OCI-LY3 (cell line): ENCODE data around the gene GULP1.

Source experiments
- H2AFZ ChIP-seq: fragments of 200-600, 300-600 bp; shearing (Covaris generic); 2 replicates; pipeline ENCODE4 v1.6.0; 2014; ENCODE audit warnings: antibody characterized with exemption, low read depth, low read length
- H3K27ac ChIP-seq: fragments of 200-600, 300-600 bp; sonication (generic); 2 replicates; pipeline ENCODE4 v1.5.1; 2014; ENCODE audit warnings: mild to moderate bottlenecking, low read length, moderate library complexity, mixed read lengths
- H3K27me3 ChIP-seq: fragments of 200-600, 300-600 bp; sonication (generic); 2 replicates; pipeline ENCODE4 v1.6.1; 2014; ENCODE audit warnings: low read depth, low read length, mixed read lengths
- H3K36me3 ChIP-seq: fragments of 200-600, 300-600 bp; sonication (generic); replicated peaks from 2 replicates; pipeline ENCODE3; 2014; ENCODE audit warnings: low read depth, low read length, mixed read lengths
- H3K4me1 ChIP-seq: fragments of 300-600, 200-600 bp; sonication (generic); 2 replicates; pipeline ENCODE4 v1.6.1; 2014; ENCODE audit warnings: low read length, mixed read lengths
- H3K4me2 ChIP-seq: fragments of 200-600, 300-600 bp; sonication (generic); 2 replicates; pipeline ENCODE4 v1.6.1; 2014; ENCODE audit warnings: low read length, mixed read lengths
- H3K4me3 ChIP-seq: fragments of 300-600, 200-600 bp; sonication (generic); 2 replicates; pipeline ENCODE4 v1.5.1; 2014; ENCODE audit warnings: antibody characterized with exemption, mild to moderate bottlenecking, low read length, moderate library complexity
- H3K79me2 ChIP-seq: fragments of 300-600, 200-600 bp; shearing (Covaris generic); 2 replicates; pipeline ENCODE4 v1.6.1; 2014; ENCODE audit warnings: mild to moderate bottlenecking, low read length, mixed read lengths
- H3K9ac ChIP-seq: fragments of 300-600, 200-600 bp; shearing (Covaris generic); 2 replicates; pipeline ENCODE4 v1.6.0; 2014; ENCODE audit warnings: mild to moderate bottlenecking, low read length, moderate library complexity
- H3K9me3 ChIP-seq: fragments of 200-600, 300-600 bp; shearing (Covaris generic); 2 replicates; pipeline ENCODE4 v1.6.1; 2014; ENCODE audit warnings: low read length, mixed read lengths; ENCODE audit not compliant: insufficient read depth
- H4K20me1 ChIP-seq: fragments of 200-600, 300-600 bp; sonication (generic); 2 replicates; pipeline ENCODE4 v1.6.1; 2016; ENCODE audit warnings: low read length, mixed read lengths; ENCODE audit not compliant: insufficient read depth
- EZH2phosphoT487 ChIP-seq: fragments of 200-600 bp; shearing (Covaris generic); IDR thresholded peaks from 2 replicates; pipeline ENCODE4 v1.6.1; 2018; ENCODE audit warnings: antibody characterized with exemption, mixed run types, low read depth
- TF ChIP-seq, protein P1 (sequence below): fragments of 200-600, 300-600 bp; sonication (generic); IDR thresholded peaks from 2 replicates; pipeline ENCODE4 v1.5.1; 2014; ENCODE audit warnings: antibody characterized with exemption, low read length, low read depth

The GULP1 gene

DNA sequence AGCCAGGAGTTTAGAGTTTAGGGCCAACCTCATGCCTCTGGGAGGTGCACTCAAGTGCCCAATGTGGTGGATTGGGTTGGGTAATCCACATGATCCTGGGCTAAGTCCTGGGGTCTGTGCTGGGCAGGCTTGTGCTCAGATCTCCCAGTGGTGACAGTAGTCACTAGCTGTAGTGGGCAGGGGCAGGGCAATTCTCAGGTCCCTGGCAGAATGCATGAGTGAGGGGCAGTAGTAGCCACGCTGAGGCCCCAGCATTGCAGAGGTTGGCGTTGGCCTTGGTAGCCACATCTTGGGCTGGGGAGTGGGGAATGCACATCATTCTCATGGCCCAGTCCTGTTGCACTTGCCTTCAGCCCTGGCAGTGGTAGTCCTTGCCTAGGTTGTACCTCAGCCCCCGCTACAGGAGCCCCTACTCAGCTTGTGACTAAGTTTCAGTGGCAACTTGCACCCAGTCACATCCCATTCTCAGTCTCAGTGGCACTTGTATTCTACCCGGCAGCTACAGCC lies 269.9 kb downstream of the GULP1 start:
- no peaks in the 10 kb centered on the region for H3K79me2 ChIP-seq
- H3K4me3 ChIP-seq = no peak overlapping the region
- H3K9ac ChIP-seq = no peak overlapping the region
- no peak for TF ChIP-seq EZH2phosphoT487
- TF ChIP-seq, protein P1, sequence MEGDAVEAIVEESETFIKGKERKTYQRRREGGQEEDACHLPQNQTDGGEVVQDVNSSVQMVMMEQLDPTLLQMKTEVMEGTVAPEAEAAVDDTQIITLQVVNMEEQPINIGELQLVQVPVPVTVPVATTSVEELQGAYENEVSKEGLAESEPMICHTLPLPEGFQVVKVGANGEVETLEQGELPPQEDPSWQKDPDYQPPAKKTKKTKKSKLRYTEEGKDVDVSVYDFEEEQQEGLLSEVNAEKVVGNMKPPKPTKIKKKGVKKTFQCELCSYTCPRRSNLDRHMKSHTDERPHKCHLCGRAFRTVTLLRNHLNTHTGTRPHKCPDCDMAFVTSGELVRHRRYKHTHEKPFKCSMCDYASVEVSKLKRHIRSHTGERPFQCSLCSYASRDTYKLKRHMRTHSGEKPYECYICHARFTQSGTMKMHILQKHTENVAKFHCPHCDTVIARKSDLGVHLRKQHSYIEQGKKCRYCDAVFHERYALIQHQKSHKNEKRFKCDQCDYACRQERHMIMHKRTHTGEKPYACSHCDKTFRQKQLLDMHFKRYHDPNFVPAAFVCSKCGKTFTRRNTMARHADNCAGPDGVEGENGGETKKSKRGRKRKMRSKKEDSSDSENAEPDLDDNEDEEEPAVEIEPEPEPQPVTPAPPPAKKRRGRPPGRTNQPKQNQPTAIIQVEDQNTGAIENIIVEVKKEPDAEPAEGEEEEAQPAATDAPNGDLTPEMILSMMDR = no peak
- no peaks in the 10 kb centered on the region for H3K9me3 ChIP-seq
- H3K27ac ChIP-seq = no peak overlapping the region
- no peak overlapping the region for H2AFZ ChIP-seq
- no peak overlapping the region for H3K4me2 ChIP-seq
- no peaks in the 10 kb centered on the region for H4K20me1 ChIP-seq
- H3K27me3 ChIP-seq = no peaks in the 10 kb centered on the region
- no peaks in the 10 kb centered on the region for H3K36me3 ChIP-seq
- no peaks in the 10 kb centered on the region for H3K4me1 ChIP-seq

- TF ChIP-seq EZH2phosphoT487 = no peak
- TF ChIP-seq, protein P1 = no peak
- H3K9me3 ChIP-seq = no peaks in the 10 kb centered on the region
- H2AFZ ChIP-seq = no peak overlapping the region
- no peak overlapping the region for H3K4me3 ChIP-seq
- no peaks in the 10 kb centered on the region for H3K27me3 ChIP-seq
- no peak overlapping the region for H3K27ac ChIP-seq
- no peak overlapping the region for H3K4me2 ChIP-seq
- H3K4me1 ChIP-seq = no peaks in the 10 kb centered on the region
- no peaks in the 10 kb centered on the region for H4K20me1 ChIP-seq
- H3K9ac ChIP-seq = no peak overlapping the region
- no peaks in the 10 kb centered on the region for H3K79me2 ChIP-seq
- no peaks in the 10 kb centered on the region for H3K36me3 ChIP-seq
Observed at GRCh38 chr2:188569431-188570165, 277.9 kb downstream of the GULP1 start.

- Histone ChIP-seq H3K4me1 (no peaks in the 10 kb centered on the region), H3K27ac (no peak overlapping the region)
Observed at GRCh38 chr2:188570370-188570769, 278.7 kb downstream of the GULP1 start.

More at GRCh38 chr2:188570370-188570769, 278.7 kb downstream of the GULP1 start:
- Histone ChIP-seq H3K4me2 (no peak overlapping the region), H3K9me3 (no peaks in the 10 kb centered on the region), H3K27me3 (no peaks in the 10 kb centered on the region), H3K79me2 (no peaks in the 10 kb centered on the region), H3K4me3 (no peak overlapping the region), H3K36me3 (no peaks in the 10 kb centered on the region), H2AFZ (no peak overlapping the region), H3K9ac (no peak overlapping the region), H4K20me1 (no peaks in the 10 kb centered on the region)
- TF ChIP-seq, protein P1 = no peak
- TF ChIP-seq EZH2phosphoT487 = no peak
